ENCODE measurements around the gene HSF4.

DNA sequence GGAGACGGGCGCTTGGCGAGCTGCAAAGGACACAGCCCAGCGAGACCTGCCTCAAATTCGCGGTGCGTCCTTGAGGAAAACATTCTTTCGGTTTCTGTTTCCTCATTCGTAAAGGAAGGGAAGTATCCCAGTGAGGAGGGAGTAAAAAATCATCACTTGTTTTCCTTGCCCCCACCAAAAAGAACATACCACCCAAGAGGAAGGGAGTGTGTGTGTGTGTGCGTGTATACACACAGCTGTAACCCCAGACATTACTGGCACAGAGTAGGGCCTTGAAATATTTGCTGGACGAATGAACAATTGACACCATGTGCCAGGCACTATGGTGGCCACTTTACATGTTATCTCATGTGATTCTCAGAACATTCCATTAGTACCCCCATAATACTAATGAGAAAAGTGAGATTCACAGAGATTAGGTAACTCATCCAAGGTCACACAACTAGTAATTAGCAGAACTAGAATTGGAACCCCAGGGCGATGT is 21.1 kb downstream of the HSF4 start:
- TF ChIP-seq, protein P1, sequence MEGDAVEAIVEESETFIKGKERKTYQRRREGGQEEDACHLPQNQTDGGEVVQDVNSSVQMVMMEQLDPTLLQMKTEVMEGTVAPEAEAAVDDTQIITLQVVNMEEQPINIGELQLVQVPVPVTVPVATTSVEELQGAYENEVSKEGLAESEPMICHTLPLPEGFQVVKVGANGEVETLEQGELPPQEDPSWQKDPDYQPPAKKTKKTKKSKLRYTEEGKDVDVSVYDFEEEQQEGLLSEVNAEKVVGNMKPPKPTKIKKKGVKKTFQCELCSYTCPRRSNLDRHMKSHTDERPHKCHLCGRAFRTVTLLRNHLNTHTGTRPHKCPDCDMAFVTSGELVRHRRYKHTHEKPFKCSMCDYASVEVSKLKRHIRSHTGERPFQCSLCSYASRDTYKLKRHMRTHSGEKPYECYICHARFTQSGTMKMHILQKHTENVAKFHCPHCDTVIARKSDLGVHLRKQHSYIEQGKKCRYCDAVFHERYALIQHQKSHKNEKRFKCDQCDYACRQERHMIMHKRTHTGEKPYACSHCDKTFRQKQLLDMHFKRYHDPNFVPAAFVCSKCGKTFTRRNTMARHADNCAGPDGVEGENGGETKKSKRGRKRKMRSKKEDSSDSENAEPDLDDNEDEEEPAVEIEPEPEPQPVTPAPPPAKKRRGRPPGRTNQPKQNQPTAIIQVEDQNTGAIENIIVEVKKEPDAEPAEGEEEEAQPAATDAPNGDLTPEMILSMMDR (IDR thresholded peaks at IDR 0.05; ENCODE audit: insufficient read depth, low read length), result no peak
- TF ChIP-seq GABPA (IDR thresholded peaks at IDR 0.05; ENCODE audit: low read depth) (no peak), SPI1 (IDR thresholded peaks at IDR 0.05; ENCODE audit: borderline replicate concordance, low read depth) (no peak)
